Esophagus muscularis mucosa (tissue), 4 donors: ENCODE results near the gene DAPK2. TPM values are rescaled to one million over a fixed set of nuclear protein-coding genes. Genes with fewer than 3 reads are reported as not detected.

ENCODE experiments used
- DNase-seq: peaks from one replicate; pipeline ENCODE4 v3.0.0-alpha.2; 2017; ENCODE audit errors: extremely low spot score
- H3K27ac ChIP-seq, 4 donors: fragments of 200-600 bp; sonication (generic); replicated peaks in 1 of 4; 1 replicate in 3 of 4; 2 replicates in 1 of 4; pipeline ENCODE4 v1.5.1; 2016 to 2019; ENCODE audit warnings: mild to moderate bottlenecking in 1 of 4
- H3K27me3 ChIP-seq, 4 donors: fragments of 200-600 bp; sonication (generic); one replicate each; pipeline versions ENCODE4 v1.5.1 to v1.6.0; 2016 to 2019
- H3K36me3 ChIP-seq, 4 donors: fragments of 200-600 bp; sonication (generic); one replicate each; pipeline ENCODE4 v1.5.1; 2016 to 2019
- H3K4me1 ChIP-seq, 4 donors: fragments of 200-600 bp; sonication (generic); one replicate each; pipeline ENCODE4 v1.5.1; 2016 to 2019
- H3K4me3 ChIP-seq, 4 donors: fragments of 200-600 bp; sonication (generic); 1 replicate in 2 of 4; 2 replicates in 2 of 4; pipeline ENCODE4 v1.5.1; 2016 to 2019; ENCODE audit warnings: mild to moderate bottlenecking in 4 of 4, moderate library complexity in 1 of 4
- H3K9me3 ChIP-seq, 4 donors: fragments of 200-600 bp; sonication (generic); 1 replicate in 3 of 4; 2 replicates in 1 of 4; pipeline ENCODE4 v1.5.1; 2016 to 2019
- EP300 ChIP-seq: sonication (generic); formaldehyde crosslinking; IDR thresholded peaks from one replicate; pipeline ENCODE4 v1.6.1; 2017; ENCODE audit warnings: antibody characterized with exemption
- POLR2A ChIP-seq: fragments of 450-650 bp; IDR thresholded peaks from one replicate; pipeline ENCODE4 v1.6.1; 2017; ENCODE audit warnings: antibody characterized with exemption, moderate library complexity, mild to moderate bottlenecking, low read depth
- POLR2AphosphoS5 ChIP-seq, 2 donors: sonication (generic); formaldehyde crosslinking; IDR thresholded peaks; one replicate each; pipeline ENCODE4 v1.6.1; 2017; ENCODE audit warnings: antibody characterized with exemption in 2 of 2
- WGBS: methylation state at CpG from one replicate; pipeline ENCODE4 v1.1.5; 2018; 5-methylcytosine and 5-hydroxymethylcytosine counted together
- intact Hi-C: fragments of 100-400 bp; cut with DNase I; formaldehyde crosslinking; loops from one replicate; pipeline ENCODE4 v1.15.1; 2023
- total RNA-seq, 4 donors: library from RNA; depleted of rRNA; stranded (reverse); fragments of >200 nt; gene quantifications; one replicate each; pipeline versions ENCODE4 v1.1.0 to v1.2.1, GENCODE V29; 2016
- TF ChIP-seq, protein P1 (sequence below), 3 experiments: fragments of 200-600 bp in 2 of 3; fragments of 450-650 bp in 1 of 3; sonication (generic) in 2 of 3; IDR thresholded peaks; one replicate each; pipeline ENCODE4 v1.5.1; 2017 to 2019; ENCODE audit warnings: antibody characterized with exemption in 3 of 3, mild to moderate bottlenecking in 2 of 3, moderate library complexity in 1 of 3

DAPK2 gene
- total RNA-seq, 4 donors from 2014 or later, result 1.5 to 11.2 (median 7.3) TPM

DNA sequence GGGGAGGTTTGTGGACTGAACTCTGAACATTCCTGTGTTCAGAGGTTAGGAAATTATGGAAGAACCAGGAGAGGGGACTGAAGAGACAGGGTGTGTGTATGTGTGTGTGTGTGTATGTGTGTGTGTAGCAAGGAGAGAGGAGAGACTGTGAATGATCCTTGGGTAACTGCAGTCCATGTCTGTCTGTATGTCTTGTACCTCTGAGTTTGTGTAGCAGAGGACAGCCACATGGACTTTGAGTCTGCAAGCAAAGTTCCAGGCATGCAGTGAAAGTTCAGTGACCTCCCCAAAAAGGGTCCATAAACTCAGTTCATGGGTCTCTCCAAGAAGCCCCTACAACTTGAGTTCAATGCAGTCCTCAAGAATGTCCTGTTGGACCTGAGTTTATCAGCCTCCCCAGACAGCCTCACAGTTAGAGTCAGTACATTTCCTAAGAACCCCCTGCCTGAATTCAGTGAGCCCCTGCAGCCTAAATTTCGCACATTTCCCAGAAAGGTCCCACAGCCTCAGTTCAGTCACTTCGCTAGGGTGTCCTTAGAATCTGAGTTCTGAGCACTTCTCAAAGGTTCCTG lies 184.3 kb downstream of the DAPK2 start:
- no peak for DNase-seq
- Histone ChIP-seq H3K4me3 (no peak overlapping the region), H3K36me3 (no peaks in the 10 kb centered on the region), H3K9me3 (no peaks in the 10 kb centered on the region), H3K27ac (no peak overlapping the region), H3K27me3 (no peaks in the 10 kb centered on the region), H3K4me1 (peaks cover 4 to 21% (median 16%) of the 10 kb centered on the region in 4 donors)
- no peak for TF ChIP-seq POLR2A
- no peak for TF ChIP-seq EP300
- TF ChIP-seq POLR2AphosphoS5 (IDR thresholded peaks at IDR 0.05), result no peak
- TF ChIP-seq, protein P1, sequence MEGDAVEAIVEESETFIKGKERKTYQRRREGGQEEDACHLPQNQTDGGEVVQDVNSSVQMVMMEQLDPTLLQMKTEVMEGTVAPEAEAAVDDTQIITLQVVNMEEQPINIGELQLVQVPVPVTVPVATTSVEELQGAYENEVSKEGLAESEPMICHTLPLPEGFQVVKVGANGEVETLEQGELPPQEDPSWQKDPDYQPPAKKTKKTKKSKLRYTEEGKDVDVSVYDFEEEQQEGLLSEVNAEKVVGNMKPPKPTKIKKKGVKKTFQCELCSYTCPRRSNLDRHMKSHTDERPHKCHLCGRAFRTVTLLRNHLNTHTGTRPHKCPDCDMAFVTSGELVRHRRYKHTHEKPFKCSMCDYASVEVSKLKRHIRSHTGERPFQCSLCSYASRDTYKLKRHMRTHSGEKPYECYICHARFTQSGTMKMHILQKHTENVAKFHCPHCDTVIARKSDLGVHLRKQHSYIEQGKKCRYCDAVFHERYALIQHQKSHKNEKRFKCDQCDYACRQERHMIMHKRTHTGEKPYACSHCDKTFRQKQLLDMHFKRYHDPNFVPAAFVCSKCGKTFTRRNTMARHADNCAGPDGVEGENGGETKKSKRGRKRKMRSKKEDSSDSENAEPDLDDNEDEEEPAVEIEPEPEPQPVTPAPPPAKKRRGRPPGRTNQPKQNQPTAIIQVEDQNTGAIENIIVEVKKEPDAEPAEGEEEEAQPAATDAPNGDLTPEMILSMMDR (IDR thresholded peaks at IDR 0.05), result no peak
- intact Hi-C loops, result no loop called here
- 100% methylated on average over 2 of the region's 2 CpGs for WGBS

DNA sequence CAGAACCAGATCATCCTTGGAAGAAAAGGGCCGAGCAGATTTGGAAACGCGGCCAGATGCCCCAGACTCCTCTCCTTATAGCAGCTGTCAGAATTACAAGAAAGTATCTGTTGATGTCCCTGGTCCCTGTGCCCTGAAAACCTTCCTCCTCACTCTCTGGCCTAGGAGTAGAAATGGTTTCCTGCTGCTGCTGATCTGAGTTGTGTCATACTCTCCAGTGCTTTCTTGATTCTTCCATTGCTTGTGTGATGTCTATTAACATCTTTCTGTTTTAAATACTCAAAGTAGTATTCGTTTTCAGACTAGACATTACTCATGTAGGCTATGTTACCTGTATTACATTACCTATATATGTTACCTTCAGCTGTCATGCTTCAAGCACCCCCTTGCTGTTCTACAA lies 185.7 kb downstream of the DAPK2 start:
- H3K27ac ChIP-seq, result no peak overlapping the region
- no peak overlapping the region for H3K4me3 ChIP-seq
- TF ChIP-seq, protein P1 (IDR thresholded peaks at IDR 0.05), result no peak
- no peak for TF ChIP-seq EP300
- TF ChIP-seq POLR2A, result no peak
- no peak for TF ChIP-seq POLR2AphosphoS5 (IDR thresholded peaks at IDR 0.05)
- no peaks in the 10 kb centered on the region for H3K36me3 ChIP-seq
- WGBS, result 84% methylated on average over 4 of the region's 4 CpGs
- peaks cover 5 to 25% (median 16%) of the 10 kb centered on the region in 4 donors for H3K4me1 ChIP-seq
- intact Hi-C loops, result no loop called here
- no peaks in the 10 kb centered on the region for H3K27me3 ChIP-seq
- no peaks in the 10 kb centered on the region for H3K9me3 ChIP-seq
- no peak for DNase-seq

DNA sequence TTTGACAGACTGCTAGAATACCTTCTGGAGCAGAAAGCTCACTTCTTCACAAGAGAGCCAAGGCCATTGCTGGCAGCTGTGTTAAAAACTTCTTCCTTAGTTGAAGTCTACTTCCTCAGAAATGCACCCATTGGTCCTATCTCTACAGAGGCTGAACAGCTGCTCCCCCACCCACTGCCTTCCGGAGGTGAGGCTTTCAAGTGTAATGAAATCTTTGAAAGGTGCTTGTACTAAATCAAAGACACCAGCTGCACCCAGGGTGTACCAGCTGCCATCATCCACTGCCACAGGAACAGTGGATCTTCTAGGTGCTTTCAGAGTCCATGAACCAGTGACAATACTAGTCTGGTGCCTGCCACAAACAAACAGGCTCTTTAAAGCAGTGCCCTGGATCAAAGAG lies 186.1 kb downstream of the DAPK2 start:
- Histone ChIP-seq H3K27me3 (no peaks in the 10 kb centered on the region), H3K4me1 (peaks cover 5 to 25% (median 16%) of the 10 kb centered on the region in 4 donors), H3K4me3 (no peak overlapping the region)

DNA sequence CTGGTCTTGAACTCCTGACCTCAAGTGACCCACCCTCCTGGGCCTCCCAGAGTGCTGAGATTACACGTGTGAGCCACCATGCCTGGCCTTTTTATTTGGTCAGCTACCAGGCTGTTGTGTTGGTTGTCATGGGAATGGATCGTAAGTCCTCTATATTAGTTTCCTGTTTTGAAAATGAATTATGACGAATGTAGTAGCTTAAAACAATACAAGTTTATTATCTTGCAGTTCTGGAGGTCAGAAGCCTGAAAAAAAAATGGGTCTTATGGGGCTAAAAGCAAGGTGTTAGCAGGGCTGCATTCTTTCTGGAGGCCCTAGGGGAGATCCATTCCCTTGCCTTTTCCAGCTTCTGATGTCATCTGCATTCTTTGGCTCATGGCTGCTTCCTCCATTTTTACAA lies 187.4 kb downstream of the DAPK2 start:
- 39% methylated on average over 3 of the region's 3 CpGs for WGBS
- Histone ChIP-seq H3K27me3 (no peaks in the 10 kb centered on the region), H3K36me3 (no peaks in the 10 kb centered on the region), H3K4me3 (no peak overlapping the region), H3K9me3 (no peaks in the 10 kb centered on the region), H3K4me1 (peaks cover 5 to 25% (median 16%) of the 10 kb centered on the region in 4 donors), H3K27ac (peak overlapping the region in 1 of 4 donors; percentile 5)
- DNase-seq, result no peak
- intact Hi-C loops, result no loop called here
- TF ChIP-seq EP300, result no peak
- no peak for TF ChIP-seq POLR2A
- TF ChIP-seq POLR2AphosphoS5 (IDR thresholded peaks at IDR 0.05), result no peak
- TF ChIP-seq, protein P1 (IDR thresholded peaks at IDR 0.05), result no peak

More for the DNA sequence above, 186.1 kb downstream of the DAPK2 start:
- DNase-seq, result no peak
- WGBS, result 89% methylated on average over 1 of the region's 1 CpG
- H3K9me3 ChIP-seq, result no peaks in the 10 kb centered on the region
- no peaks in the 10 kb centered on the region for H3K36me3 ChIP-seq
- intact Hi-C loops, result no loop called here
- TF ChIP-seq POLR2AphosphoS5 (IDR thresholded peaks at IDR 0.05) (no peak), POLR2A (no peak), EP300 (no peak)
- TF ChIP-seq, protein P1 (IDR thresholded peaks at IDR 0.05), result no peak
- no peak overlapping the region for H3K27ac ChIP-seq

DNA sequence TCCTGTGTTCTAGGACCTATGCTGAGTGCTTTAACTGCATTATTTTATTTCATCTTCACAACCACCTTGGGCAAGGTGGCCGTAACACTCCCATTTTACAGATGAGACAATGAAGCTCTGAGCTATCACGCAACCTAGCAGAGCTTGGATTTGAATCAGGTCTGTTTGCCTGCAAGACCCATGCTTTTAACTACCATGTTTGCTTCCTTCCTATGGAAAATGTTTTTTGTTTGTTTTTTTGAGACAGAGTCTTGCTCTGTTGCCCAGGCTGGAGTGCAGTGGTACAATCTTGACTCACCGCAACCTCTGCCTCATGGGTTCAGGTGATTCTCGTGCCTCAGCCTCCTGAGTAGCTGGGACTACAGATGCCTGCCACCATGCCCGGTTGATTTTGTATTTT lies 187.8 kb downstream of the DAPK2 start:
- no peaks in the 10 kb centered on the region for H3K36me3 ChIP-seq
- intact Hi-C loops, result no loop called here
- H3K4me3 ChIP-seq, result no peak overlapping the region
- no peaks in the 10 kb centered on the region for H3K27me3 ChIP-seq
- peaks cover 5 to 25% (median 16%) of the 10 kb centered on the region in 4 donors for H3K4me1 ChIP-seq
- DNase-seq, result no peak
- H3K9me3 ChIP-seq, result no peaks in the 10 kb centered on the region
- 95% methylated on average over 5 of the region's 5 CpGs for WGBS
- peak overlapping the region in 1 of 4 donors; percentile 5 for H3K27ac ChIP-seq
- TF ChIP-seq POLR2AphosphoS5 (IDR thresholded peaks at IDR 0.05), result no peak
- TF ChIP-seq, protein P1 (IDR thresholded peaks at IDR 0.05), result no peak
- TF ChIP-seq POLR2A, result no peak
- TF ChIP-seq EP300, result no peak
